HCT116 (cell line): Measurements from ENCODE around the gene SPDEF.

ENCODE experiments used
- CTCF ChIP-seq, 3 experiments: fragments of 200-600 bp in 1 of 3; sonication (generic) in 1 of 3; IDR thresholded peaks in 2 of 3; conservative IDR thresholded peaks in 1 of 3; 2 replicates each; pipeline ENCODE4 v1.5.1; 2012 to 2017; ENCODE audit warnings: low read depth in 2 of 3, low read length in 2 of 3, antibody characterized with exemption in 1 of 3, borderline replicate concordance in 1 of 3, control low read depth in 1 of 3, mild to moderate bottlenecking in 1 of 3, mixed read lengths in 1 of 3, mixed run types in 1 of 3, moderate library complexity in 1 of 3; ENCODE audit not compliant: insufficient read depth in 1 of 3
- EGR1 ChIP-seq: IDR thresholded peaks from 2 replicates; pipeline ENCODE4 v1.6.1; 2012; ENCODE audit warnings: low read depth
- EZH2 ChIP-seq: fragments of 200-600 bp; sonication (generic); IDR thresholded peaks from 2 replicates; pipeline ENCODE4 v1.6.1; 2017; ENCODE audit warnings: antibody characterized with exemption, mixed run types
- EZH2phosphoT487 ChIP-seq: fragments of 200-600 bp; IDR thresholded peaks from 2 replicates; pipeline ENCODE4 v1.6.1; 2018; ENCODE audit warnings: antibody characterized with exemption, borderline replicate concordance
- FOSL1 ChIP-seq: IDR thresholded peaks from 2 replicates; pipeline ENCODE4 v1.6.1; 2012; ENCODE audit warnings: low read depth
- MAX ChIP-seq: IDR thresholded peaks from 2 replicates; pipeline ENCODE4 v1.6.1; 2012
- POLR2A ChIP-seq: IDR thresholded peaks from 2 replicates; pipeline ENCODE4 v1.7.0; 2011; ENCODE audit warnings: borderline replicate concordance; ENCODE audit not compliant: insufficient read depth, insufficient read length; ENCODE audit errors: extremely low read depth
- POLR2AphosphoS5 ChIP-seq: IDR thresholded peaks from 2 replicates; pipeline ENCODE4 v1.6.1; 2011; ENCODE audit warnings: mild to moderate bottlenecking, low read depth, low read length, moderate library complexity
- RAD21 ChIP-seq: IDR thresholded peaks from 2 replicates; pipeline ENCODE4 v1.6.1; 2012; ENCODE audit warnings: low read depth, mild to moderate bottlenecking
- SRF ChIP-seq: IDR thresholded peaks from 2 replicates; pipeline ENCODE4 v1.6.1; 2012; ENCODE audit warnings: low read depth
- ZBTB33 ChIP-seq: IDR thresholded peaks from 2 replicates; pipeline ENCODE4 v1.6.1; 2011; ENCODE audit warnings: mild to moderate bottlenecking, low read length, moderate library complexity; ENCODE audit not compliant: insufficient replicate concordance; ENCODE audit errors: extremely low read depth
- ZNF274 ChIP-seq: fragments of 200-500 bp; sonication (Bioruptor generic); IDR thresholded peaks from 2 replicates; pipeline ENCODE4 v1.6.1; 2014; ENCODE audit warnings: mild to moderate bottlenecking, low read depth, low read length, inconsistent platforms

- TF ChIP-seq EZH2: no peak
- TF ChIP-seq CTCF (IDR thresholded peaks at IDR 0.05 in 2 of 3, conservative IDR thresholded peaks at IDR 0.05 in 1 of 3; ENCODE audit: borderline replicate concordance in 1 of 3, insufficient read depth in 1 of 3, low read depth in 2 of 3, low read length in 2 of 3): no peak
- no peak for TF ChIP-seq FOSL1
- TF ChIP-seq ZBTB33: no peak
- no peak for TF ChIP-seq ZNF274
- TF ChIP-seq EZH2phosphoT487: no peak
- no peak for TF ChIP-seq RAD21
- no peak for TF ChIP-seq POLR2AphosphoS5
- TF ChIP-seq MAX: no peak
- TF ChIP-seq POLR2A: no peak
- TF ChIP-seq EGR1: no peak
- TF ChIP-seq SRF: no peak
Observed at GRCh38 chr6:34596798-34597197, 40.7 kb upstream of the SPDEF start.
